GM12865 (cell line): ENCODE data around the gene ANO6.

Experiments used
- DNase-seq: peaks from one replicate; pipeline ENCODE4 v3.0.0; 2010; ENCODE audit warnings: low read depth
- H3K4me3 ChIP-seq: 2 replicates; pipeline ENCODE4 v1.5.1; 2011; ENCODE audit warnings: mild to moderate bottlenecking, low read depth, low read length, control low read depth
- CTCF ChIP-seq: IDR thresholded peaks from 2 replicates; pipeline ENCODE4 v1.5.1; 2011; ENCODE audit warnings: low read length, control low read depth, low read depth, inconsistent platforms; ENCODE audit not compliant: insufficient read depth; ENCODE audit errors: missing control alignments

Gene ANO6

GRCh38 chr12:45339035-45339434, 123.1 kb downstream of the ANO6 start:
- no peak for DNase-seq

GRCh38 chr12:45342171-45342570, 126.3 kb downstream of the ANO6 start:
- no peak for TF ChIP-seq CTCF
- no peak for DNase-seq
- H3K4me3 ChIP-seq, result no peak overlapping the region

More at GRCh38 chr12:45339035-45339434, 123.1 kb downstream of the ANO6 start:
- H3K4me3 ChIP-seq, result no peak overlapping the region
- TF ChIP-seq CTCF, result no peak

- no peak overlapping the region for H3K4me3 ChIP-seq
- DNase-seq, result no peak
- no peak for TF ChIP-seq CTCF
Measured at GRCh38 chr12:45342848-45343247, 127.0 kb downstream of the ANO6 start.

- TF ChIP-seq CTCF, result no peak
- no peak overlapping the region for H3K4me3 ChIP-seq
- no peak for DNase-seq
Measured at GRCh38 chr12:45343269-45344051, 127.6 kb downstream of the ANO6 start.

GRCh38 chr12:45348311-45348710, 132.4 kb downstream of the ANO6 start:
- no peak overlapping the region for H3K4me3 ChIP-seq
- no peak for TF ChIP-seq CTCF
- no peak for DNase-seq

DNA sequence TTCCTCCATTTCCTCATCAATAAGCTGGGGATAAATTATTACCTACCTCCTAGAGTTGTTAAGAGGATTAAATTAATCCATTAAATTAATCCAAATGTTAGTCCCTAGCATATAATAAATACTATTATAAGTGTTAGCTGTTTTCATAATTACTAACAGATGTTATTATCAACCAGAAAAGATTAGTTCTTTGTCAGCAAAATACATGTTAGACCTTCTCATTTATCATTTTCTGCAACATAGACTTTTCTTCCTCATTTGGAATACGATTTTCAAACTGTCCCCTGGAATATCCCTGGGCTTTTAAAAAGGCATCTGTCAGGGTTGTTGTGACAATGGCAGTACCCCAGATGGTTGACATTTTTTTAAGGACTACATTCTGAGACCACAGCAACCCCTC, 133.1 kb downstream of the ANO6 start:
- TF ChIP-seq CTCF, result no peak
- no peak for DNase-seq
- H3K4me3 ChIP-seq, result no peak overlapping the region

DNA sequence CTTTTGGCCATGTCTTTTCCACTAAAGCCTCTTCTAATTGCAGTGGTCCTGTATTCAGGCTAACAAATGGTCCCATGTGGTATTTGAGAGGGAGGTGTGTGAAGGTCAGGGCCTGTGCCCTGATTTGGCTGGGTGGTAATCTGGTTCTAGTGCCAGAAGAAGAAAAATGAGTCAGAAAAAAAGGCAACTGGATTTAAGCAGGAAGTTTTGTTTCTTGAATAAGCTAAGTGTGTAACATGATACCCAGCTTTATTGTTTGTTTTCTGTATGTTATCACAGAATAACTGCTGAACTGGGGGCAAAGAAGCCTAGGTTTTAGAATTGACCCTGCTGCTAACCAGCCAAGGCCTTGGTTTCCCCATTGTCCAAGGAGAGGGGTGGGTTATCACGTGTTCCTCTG, 134.0 kb downstream of the ANO6 start:
- DNase-seq, result no peak
- no peak for TF ChIP-seq CTCF
- H3K4me3 ChIP-seq, result no peak overlapping the region
